GM19240 (cell line): ENCODE measurements around the gene DLG1.

ENCODE experiments used
- DNase-seq: peaks from one replicate; pipeline ENCODE4 v3.0.0; 2011; ENCODE audit warnings: low spot score; ENCODE audit not compliant: insufficient read length

The DLG1 gene

DNA sequence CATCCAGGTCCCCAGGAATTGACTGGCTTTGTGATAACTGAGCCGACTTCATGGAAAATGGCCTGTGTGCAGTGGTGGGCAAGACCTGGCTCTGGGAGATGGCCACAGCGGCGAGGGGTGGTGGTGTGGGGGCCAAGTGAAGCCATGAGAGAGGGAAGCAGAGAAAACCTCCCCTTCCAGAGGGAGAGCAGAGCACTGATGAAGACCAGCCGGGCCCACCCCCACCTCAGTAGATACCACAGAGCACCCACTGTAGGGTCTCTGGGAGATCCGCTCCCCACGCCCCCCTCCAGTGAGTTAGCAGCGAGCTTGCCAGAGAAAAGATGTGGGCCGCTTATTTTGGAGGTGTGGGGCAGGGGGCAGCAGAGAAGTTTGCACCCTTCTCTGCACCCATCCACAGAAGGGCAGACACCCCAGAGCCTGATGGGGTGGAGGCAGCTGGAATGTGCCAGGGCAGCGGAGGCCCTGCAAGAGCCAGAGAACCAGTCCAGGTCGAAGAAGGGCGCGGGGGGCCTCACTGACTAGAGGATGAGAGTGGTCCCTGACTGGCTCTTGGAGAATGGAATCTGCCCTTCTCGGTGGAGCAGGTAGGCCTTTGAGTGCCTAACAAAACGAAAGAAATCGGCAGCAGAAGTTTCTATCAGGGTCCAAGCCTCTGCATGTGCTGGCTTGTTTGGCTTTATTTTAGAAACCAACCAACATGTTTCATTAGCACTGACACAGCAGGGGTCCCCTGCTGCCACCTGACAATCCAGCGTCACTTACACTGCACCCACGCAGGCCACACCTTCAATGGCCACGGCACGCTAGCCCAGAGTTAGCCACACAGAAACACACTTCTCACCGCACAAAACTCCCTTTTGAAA lies 297.1 kb downstream of the DLG1 start:
- no peak for DNase-seq

DNA sequence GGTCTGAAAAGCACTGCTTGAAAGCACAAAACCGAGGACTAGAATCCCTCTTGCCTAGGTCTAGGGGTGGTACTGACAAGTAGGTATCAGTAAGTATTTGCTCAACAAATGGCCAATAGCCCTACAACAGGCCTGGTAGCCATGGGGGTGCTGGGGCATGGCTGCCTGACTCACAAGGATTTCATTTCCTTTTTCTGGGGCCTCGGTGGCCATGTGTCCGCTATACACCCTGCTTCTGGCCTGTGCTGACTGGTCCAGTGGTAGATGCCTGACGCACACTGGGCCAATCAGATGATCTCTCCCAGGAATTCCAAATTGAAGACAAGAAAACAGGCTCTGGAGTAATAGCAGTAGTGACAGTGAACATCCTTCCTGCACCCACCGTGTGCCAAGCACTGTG lies 298.2 kb downstream of the DLG1 start:
- no peak for DNase-seq

- DNase-seq = no peak
These were observed 299.2 kb downstream of the DLG1 start for GRCh38 chr3:196998966-196999760.

GRCh38 chr3:196997311-196997710 lies 301.1 kb downstream of the DLG1 start:
- DNase-seq = no peak

GRCh38 chr3:196996454-196997265 lies 301.8 kb downstream of the DLG1 start:
- no peak for DNase-seq

- no peak for DNase-seq
These were observed 302.6 kb downstream of the DLG1 start for GRCh38 chr3:196995646-196996355.

DNA sequence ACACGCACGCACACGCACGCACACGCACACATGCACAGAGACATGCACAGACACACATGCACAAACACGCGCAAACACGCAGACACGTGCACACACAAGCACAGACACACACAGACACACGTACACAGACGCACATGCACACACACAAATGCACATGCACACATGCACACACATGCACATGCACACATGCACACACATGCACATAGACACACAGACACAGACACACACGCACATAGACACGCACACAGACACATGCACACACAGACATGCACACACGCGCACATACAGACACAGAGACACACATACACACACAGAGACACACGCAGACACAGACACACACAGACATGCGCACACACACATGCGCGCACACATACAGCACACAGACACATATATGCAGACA lies 303.4 kb downstream of the DLG1 start:
- no peak for DNase-seq

GRCh38 chr3:196994056-196994455 lies 304.4 kb downstream of the DLG1 start:
- DNase-seq = no peak
